GM21447 (cell line): ENCODE data around the gene ECSIT.
"Not testable (repeated sequence)": the region's sequence is repeated elsewhere in the genome, so short reads cannot be mapped to it uniquely, and the experiment has no call there.

Source experiments
- ATAC-seq: cut with Tn5 transposase; IDR thresholded peaks from one replicate; pipeline ENCODE4 v1.9.1; 2021; ENCODE audit not compliant: unreplicated experiment

The ECSIT gene

GRCh38 chr19:11528551-11529341 is at the start of gene ECSIT:
TSS of gene ECSIT (minus strand) at chr19:11529134. CDS start at chr19:11519170, 9,964 bp downstream.
- peak; percentile 97 for ATAC-seq

GRCh38 chr19:11577451-11578257 is 48.7 kb upstream of the ECSIT start, which contains the start of gene ACP5:
TSS of gene ACP5 (minus strand) at chr19:11577645. CDS start at chr19:11577317, 328 bp downstream.
- no peak for ATAC-seq

GRCh38 chr19:11576227-11576626 is 47.3 kb upstream of the ECSIT start:
- ATAC-seq = no peak

- ATAC-seq = no peak
These were observed 45.8 kb upstream of the ECSIT start for GRCh38 chr19:11574689-11575088.

- ATAC-seq = not testable (repeated sequence)
These were observed 44.8 kb upstream of the ECSIT start for GRCh38 chr19:11573763-11574162.

GRCh38 chr19:11573354-11573753 is 44.4 kb upstream of the ECSIT start:
- not testable (repeated sequence) for ATAC-seq

GRCh38 chr19:11570039-11570462 is 41.1 kb upstream of the ECSIT start:
- no peak for ATAC-seq

GRCh38 chr19:11566164-11566563 is 37.2 kb upstream of the ECSIT start:
- no peak for ATAC-seq

GRCh38 chr19:11565649-11565980 is 36.7 kb upstream of the ECSIT start:
- ATAC-seq = not testable (repeated sequence)

GRCh38 chr19:11564082-11564807 is 35.3 kb upstream of the ECSIT start:
- not testable (repeated sequence) for ATAC-seq

GRCh38 chr19:11563532-11563931 is 34.6 kb upstream of the ECSIT start:
- ATAC-seq = no peak

- ATAC-seq = peak; percentile 42
These were observed 31.6 kb upstream of the ECSIT start for GRCh38 chr19:11560404-11561051.

GRCh38 chr19:11558881-11559828 is 30.2 kb upstream of the ECSIT start, which contains the start of gene ELOF1:
TSS of gene ELOF1 (minus strand) at chr19:11559230. CDS start at chr19:11554347, 4,883 bp downstream.
- peak; percentile 62 for ATAC-seq

- ATAC-seq = no peak
These were observed 27.9 kb upstream of the ECSIT start for GRCh38 chr19:11556634-11557420.

- no peak for ATAC-seq
These were observed 26.3 kb upstream of the ECSIT start for GRCh38 chr19:11555246-11555645.

GRCh38 chr19:11554160-11554559 is 25.2 kb upstream of the ECSIT start:
- ATAC-seq = no peak

- no peak for ATAC-seq
These were observed 23.9 kb upstream of the ECSIT start for GRCh38 chr19:11552666-11553372.

GRCh38 chr19:11551603-11552235 is 22.8 kb upstream of the ECSIT start:
- ATAC-seq = no peak
